Mucosa of descending colon (tissue), 3 donors: ENCODE measurements around the gene GLTP. TPM values are rescaled to one million over a fixed set of nuclear protein-coding genes. Genes with fewer than 3 reads are reported as not detected.

Source experiments
- ATAC-seq: fragments of 200-7000 bp; cut with Tn5 transposase; one replicate; pipeline ENCODE4 v1.9.1; 2020; ENCODE audit warnings: mild to moderate bottlenecking, moderate library complexity
- DNase-seq, 3 donors: peaks; one replicate each; pipeline ENCODE4 v3.0.0-alpha.2; 2020
- H3K36me3 ChIP-seq: fragments of 200-600 bp; one replicate; pipeline ENCODE4 v1.8.0; 2021; ENCODE audit warnings: low read depth, mild to moderate bottlenecking
- H3K4me1 ChIP-seq: fragments of 200-600 bp; one replicate; pipeline ENCODE4 v1.8.0; 2021; ENCODE audit warnings: low read depth, mild to moderate bottlenecking
- H3K4me3 ChIP-seq: fragments of 200-600 bp; one replicate; pipeline ENCODE4 v1.8.0; 2021; ENCODE audit warnings: mild to moderate bottlenecking
- H3K9me3 ChIP-seq: fragments of 200-600 bp; one replicate; pipeline ENCODE4 v1.8.0; 2021; ENCODE audit warnings: mild to moderate bottlenecking
- CTCF ChIP-seq: fragments of 200-600 bp; IDR thresholded peaks from one replicate; pipeline ENCODE4 v1.8.0; 2022; ENCODE audit warnings: antibody characterized with exemption, mild to moderate bottlenecking
- intact Hi-C, 2 donors: fragments of 100-400 bp; cut with DNase I in 1 of 2; cut with micrococcal nuclease in 1 of 2; formaldehyde crosslinking; loops; one replicate each; pipeline versions ENCODE4 v1.11.0 to v1.11.1; 2022; cut with DNase I, micrococcal nuclease
- total RNA-seq, 3 donors: library from RNA; stranded (reverse); fragmentation: NEBNext Ultra II Directional in 2 of 3; extraction: Animal tissue kit (Norgen Biotek cat#: 25700) in 2 of 3; gene quantifications; one replicate each; pipeline versions ENCODE4 v1.2.1 to v1.2.4, GENCODE V29; 2021 to 2023
- donor health status: DM: no; HTN: no; CAD: no; lungs with moderate emphysema.
- donor health status: DM: no; HTN: no; CAD: no.
- donor health status: DM: no; HTN: yes; CAD: no.

Gene GLTP
- total RNA-seq, 3 donors from 2014 or later, result 58.8 to 101 (median 98.9) TPM

GRCh38 chr12:109835827-109836226 is 44.5 kb downstream of the GLTP start:
- Histone ChIP-seq H3K4me3 (no peak overlapping the region), H3K4me1 (no peaks in the 10 kb centered on the region), H3K9me3 (no peaks in the 10 kb centered on the region), H3K36me3 (no peaks in the 10 kb centered on the region)
- TF ChIP-seq CTCF, result no peak
- DNase-seq, result no peak
- no peak for ATAC-seq
- intact Hi-C loops, result no loop called here

DNA sequence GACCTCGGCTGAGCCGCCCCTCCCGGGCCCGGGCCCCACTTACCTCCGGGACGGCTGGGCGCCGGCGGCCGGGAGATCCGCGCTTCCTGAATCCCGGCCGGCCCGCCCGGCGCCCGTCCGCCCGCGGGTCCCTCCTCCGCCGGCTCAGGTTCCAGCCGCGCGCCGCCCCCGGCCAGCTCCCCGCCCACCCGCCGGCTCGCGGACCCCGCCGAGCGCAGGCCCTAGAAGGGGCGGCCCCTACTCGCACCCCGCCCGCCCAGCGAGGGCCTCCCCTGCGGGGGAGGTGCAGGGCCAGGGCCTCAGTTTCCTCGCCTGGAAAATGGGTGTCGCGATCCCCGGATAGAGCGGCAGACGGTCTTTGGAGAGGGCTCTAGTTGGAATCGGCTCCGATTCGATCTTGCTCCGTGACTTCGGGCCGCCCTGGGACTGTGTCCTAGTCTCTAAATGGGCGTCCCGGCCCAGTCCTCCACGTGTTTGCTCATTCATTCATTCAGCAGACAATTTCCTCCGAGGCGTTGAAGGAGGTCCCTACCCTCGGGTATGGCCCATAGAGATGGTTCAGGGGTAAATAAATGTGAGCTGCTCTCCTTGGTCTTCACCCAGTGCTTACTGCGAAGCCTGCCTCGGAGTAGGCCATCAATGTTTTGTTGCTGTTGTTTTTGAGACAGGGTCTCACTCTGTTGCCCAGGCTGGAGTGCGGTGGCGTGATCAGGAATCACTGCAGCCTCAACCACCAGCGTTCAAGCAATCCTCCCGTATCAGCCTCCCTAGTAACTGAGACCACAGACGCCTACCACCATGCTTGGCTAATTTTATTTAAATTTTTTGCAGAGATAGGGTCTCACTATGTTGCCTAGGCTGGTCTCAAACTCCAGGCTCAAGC is 46.8 kb downstream of the GLTP start, which contains the start of gene TRPV4:
Gene TRPV4 (minus strand): TSS at position 92 of the 883 bp plus-strand sequence. CDS start 18,602 bp downstream, outside the sequence.
- TF ChIP-seq CTCF, result no peak

DNA sequence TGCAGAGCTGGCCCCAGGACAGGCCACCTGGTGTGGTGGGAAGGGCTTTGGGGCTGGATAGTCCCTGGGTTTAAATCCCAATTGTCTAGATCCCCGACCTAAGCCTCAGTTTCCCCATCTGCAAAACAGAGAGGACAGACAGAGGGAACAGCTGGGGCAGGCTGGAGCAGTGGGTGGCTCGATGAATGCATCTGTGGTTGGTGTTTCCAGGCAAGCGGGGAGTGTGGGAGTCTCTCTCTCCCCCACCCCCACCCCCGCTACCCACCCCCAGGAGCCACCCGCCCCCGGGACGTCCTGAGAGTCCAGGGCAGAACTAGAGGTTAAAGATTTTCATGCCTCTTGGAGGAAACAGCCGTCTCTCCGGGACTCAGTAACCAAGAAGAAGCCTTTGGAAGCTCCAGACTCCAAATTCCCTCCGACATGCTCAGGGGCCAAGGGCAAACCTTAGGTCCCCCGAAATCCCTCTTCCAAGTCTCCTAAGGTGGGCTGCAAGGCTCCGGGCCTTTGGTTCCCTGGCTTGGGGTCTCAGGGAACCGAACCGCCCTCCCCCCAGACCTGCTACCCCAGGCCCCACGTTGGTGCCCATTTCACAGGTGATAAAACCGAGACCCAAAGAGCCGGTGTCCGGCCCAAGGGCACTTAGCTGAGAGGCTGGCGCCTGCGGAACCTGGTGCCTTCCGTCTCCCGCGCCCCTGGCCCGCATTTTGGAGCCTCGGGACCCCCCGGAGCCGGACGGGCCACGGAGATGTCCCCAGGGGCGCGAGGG is 47.6 kb downstream of the GLTP start:
- no peak for TF ChIP-seq CTCF
- ATAC-seq, result no peak
- no peaks in the 10 kb centered on the region for H3K36me3 ChIP-seq
- H3K4me1 ChIP-seq, result no peaks in the 10 kb centered on the region
- no peak overlapping the region for H3K4me3 ChIP-seq
- no peaks in the 10 kb centered on the region for H3K9me3 ChIP-seq
- intact Hi-C loops, result no loop called here
- DNase-seq, result no peak

More for the DNA sequence above, 46.8 kb downstream of the GLTP start, which contains the start of gene TRPV4:
- no peaks in the 10 kb centered on the region for H3K9me3 ChIP-seq
- H3K4me3 ChIP-seq, result no peak within 1 kb of the TSS
- DNase-seq (no peak), ATAC-seq (peak; percentile 42)
- intact Hi-C loops, result no loop called here
- H3K36me3 ChIP-seq, result no peaks in the 10 kb centered on the region
- H3K4me1 ChIP-seq, result no peaks in the 10 kb centered on the region

DNA sequence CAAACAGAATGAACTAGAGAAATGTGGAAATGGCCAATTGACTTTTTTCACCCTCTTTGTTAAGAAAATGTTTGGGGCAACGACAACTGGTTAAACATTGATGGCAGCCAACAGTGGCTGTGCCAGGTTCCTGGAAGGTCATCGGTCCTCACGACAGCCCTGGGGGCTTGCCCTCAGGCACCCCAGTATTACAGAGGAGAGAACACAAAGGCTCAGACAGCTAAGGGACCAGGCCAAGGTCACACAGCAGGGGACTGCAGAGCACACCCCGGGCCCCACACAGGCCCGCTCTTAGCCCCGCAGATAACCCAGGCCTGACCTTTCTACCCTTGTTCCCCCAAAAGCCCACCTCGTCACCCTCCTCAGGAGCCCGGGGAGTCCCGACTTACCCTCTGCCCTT is 48.4 kb downstream of the GLTP start:
- Histone ChIP-seq H3K4me1 (no peaks in the 10 kb centered on the region), H3K4me3 (no peak overlapping the region), H3K9me3 (no peaks in the 10 kb centered on the region), H3K36me3 (no peaks in the 10 kb centered on the region)
- intact Hi-C loops, result no loop called here
- no peak for DNase-seq
- ATAC-seq, result no peak
- TF ChIP-seq CTCF, result no peak

GRCh38 chr12:109831365-109831764 is 49.0 kb downstream of the GLTP start:
- DNase-seq (no peak), ATAC-seq (no peak)
- H3K36me3 ChIP-seq, result no peaks in the 10 kb centered on the region
- no peaks in the 10 kb centered on the region for H3K4me1 ChIP-seq
- TF ChIP-seq CTCF, result no peak
- H3K9me3 ChIP-seq, result no peaks in the 10 kb centered on the region
- intact Hi-C loops, result no loop called here
- no peak overlapping the region for H3K4me3 ChIP-seq
